ENCODE data around the gene MRPL21. TPM values are rescaled to one million over a fixed set of nuclear protein-coding genes. Genes with fewer than 3 reads are reported as not detected.

Gene MRPL21
- total RNA-seq, 1 experiment from 2014 or later = 96.5 TPM

- H3K36me3 Mint-ChIP-seq (ENCODE audit: insufficient read depth, unreplicated experiment) = peaks cover 37% of the 10 kb centered on the region
- no peak overlapping the region for H3K4me3 Mint-ChIP-seq (ENCODE audit: unreplicated experiment)
- BruUV-seq (replicated peaks) = no TSS peak
- H3K4me1 Mint-ChIP-seq (ENCODE audit: insufficient read depth, unreplicated experiment) = no peaks in the 10 kb centered on the region
- H3K9me3 Mint-ChIP-seq (ENCODE audit: unreplicated experiment) = no peaks in the 10 kb centered on the region
- intact Hi-C loops (cut with micrococcal nuclease) = no loop called here
- H3K27ac Mint-ChIP-seq (ENCODE audit: low read depth, unreplicated experiment) = no peak overlapping the region
- POLR2A ChIA-PET = no interaction called here
- no peaks in the 10 kb centered on the region for H3K27me3 Mint-ChIP-seq (ENCODE audit: insufficient read depth, unreplicated experiment)
- no peak for TF ChIP-seq CTCF (IDR thresholded peaks at IDR 0.05; ENCODE audit: unreplicated experiment)
- DNase-seq (ENCODE audit: unreplicated experiment) = no peak
- CTCF ChIA-PET = no interaction called here
Observed at GRCh38 chr11:68936676-68937620, 33.3 kb upstream of the MRPL21 start.

GRCh38 chr11:68936358-68936636 is 32.7 kb upstream of the MRPL21 start:
- no peak overlapping the region for H3K4me3 Mint-ChIP-seq (ENCODE audit: unreplicated experiment)
- no peak for TF ChIP-seq CTCF (IDR thresholded peaks at IDR 0.05; ENCODE audit: unreplicated experiment)
- POLR2A ChIA-PET = no interaction called here
- no peak overlapping the region for H3K27ac Mint-ChIP-seq (ENCODE audit: low read depth, unreplicated experiment)
- DNase-seq (ENCODE audit: unreplicated experiment) = no peak
- no peaks in the 10 kb centered on the region for H3K27me3 Mint-ChIP-seq (ENCODE audit: insufficient read depth, unreplicated experiment)
- BruUV-seq (replicated peaks) = no TSS peak
- CTCF ChIA-PET = no interaction called here
- H3K9me3 Mint-ChIP-seq (ENCODE audit: unreplicated experiment) = no peaks in the 10 kb centered on the region
- intact Hi-C loops (cut with micrococcal nuclease) = no loop called here
- peaks cover 37% of the 10 kb centered on the region for H3K36me3 Mint-ChIP-seq (ENCODE audit: insufficient read depth, unreplicated experiment)
- no peaks in the 10 kb centered on the region for H3K4me1 Mint-ChIP-seq (ENCODE audit: insufficient read depth, unreplicated experiment)

- intact Hi-C loops (cut with micrococcal nuclease) = no loop called here
- no peaks in the 10 kb centered on the region for H3K9me3 Mint-ChIP-seq (ENCODE audit: unreplicated experiment)
- POLR2A ChIA-PET = no interaction called here
- DNase-seq (ENCODE audit: unreplicated experiment) = no peak
- H3K27ac Mint-ChIP-seq (ENCODE audit: low read depth, unreplicated experiment) = no peak overlapping the region
- no peaks in the 10 kb centered on the region for H3K4me1 Mint-ChIP-seq (ENCODE audit: insufficient read depth, unreplicated experiment)
- H3K4me3 Mint-ChIP-seq (ENCODE audit: unreplicated experiment) = no peak overlapping the region
- H3K27me3 Mint-ChIP-seq (ENCODE audit: insufficient read depth, unreplicated experiment) = no peaks in the 10 kb centered on the region
- CTCF ChIA-PET = no interaction called here
- peaks cover 39% of the 10 kb centered on the region for H3K36me3 Mint-ChIP-seq (ENCODE audit: insufficient read depth, unreplicated experiment)
- no peak for TF ChIP-seq CTCF (IDR thresholded peaks at IDR 0.05; ENCODE audit: unreplicated experiment)
- BruUV-seq (replicated peaks) = no TSS peak
Observed at GRCh38 chr11:68935516-68936357, 32.1 kb upstream of the MRPL21 start.

GRCh38 chr11:68935066-68935465 is 31.4 kb upstream of the MRPL21 start:
- H3K27ac Mint-ChIP-seq (ENCODE audit: low read depth, unreplicated experiment) = no peak overlapping the region
- H3K4me3 Mint-ChIP-seq (ENCODE audit: unreplicated experiment) = no peak overlapping the region
- BruUV-seq (replicated peaks) = no TSS peak
- no peak for TF ChIP-seq CTCF (IDR thresholded peaks at IDR 0.05; ENCODE audit: unreplicated experiment)
- CTCF ChIA-PET = no interaction called here
- no peak for DNase-seq (ENCODE audit: unreplicated experiment)
- POLR2A ChIA-PET = no interaction called here
- H3K4me1 Mint-ChIP-seq (ENCODE audit: insufficient read depth, unreplicated experiment) = no peaks in the 10 kb centered on the region
- H3K9me3 Mint-ChIP-seq (ENCODE audit: unreplicated experiment) = no peaks in the 10 kb centered on the region
- intact Hi-C loops (cut with micrococcal nuclease) = no loop called here
- H3K36me3 Mint-ChIP-seq (ENCODE audit: insufficient read depth, unreplicated experiment) = peaks cover 43% of the 10 kb centered on the region
- H3K27me3 Mint-ChIP-seq (ENCODE audit: insufficient read depth, unreplicated experiment) = no peaks in the 10 kb centered on the region
